Measurements from ENCODE around the gene BTG1.
"Not testable (repeated sequence)": the region's sequence is repeated elsewhere in the genome, so short reads cannot be mapped to it uniquely, and the experiment has no call there.

Gene BTG1

GRCh38 chr12:92094751-92095161 is 50.9 kb downstream of the BTG1 start:
- no peak for DNase-seq

DNA sequence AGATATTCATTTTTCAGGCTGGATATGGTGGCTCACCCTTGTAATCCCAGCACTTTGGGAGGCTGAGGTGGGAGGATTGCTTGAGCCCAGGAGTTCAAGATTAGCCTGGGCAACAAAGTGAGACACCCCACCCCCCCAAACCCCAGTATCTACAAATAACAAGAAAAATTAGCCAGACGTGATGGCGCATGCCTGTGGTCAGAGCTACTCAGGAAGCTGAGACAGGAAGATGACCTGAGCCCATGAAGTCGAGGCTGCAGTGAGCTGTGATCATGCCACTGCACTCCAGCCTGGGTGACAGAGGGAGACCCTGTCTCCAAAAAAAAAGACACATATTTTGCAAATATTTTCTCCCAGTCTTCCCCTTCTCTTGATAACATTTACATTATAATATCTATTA is 51.3 kb downstream of the BTG1 start:
- DNase-seq, result not testable (repeated sequence)
